Measurements from ENCODE around the gene DSEL.

DSEL gene

GRCh38 chr18:67516539-67517443 lies at the start of gene DSEL:
TSS of gene DSEL (minus strand) at chr18:67516720. CDS start at chr18:67514608, 2,112 bp downstream.
- DNase-seq: peak; percentile 94

GRCh38 chr18:67553437-67553836 lies 36.9 kb upstream of the DSEL start:
- DNase-seq: no peak

DNA sequence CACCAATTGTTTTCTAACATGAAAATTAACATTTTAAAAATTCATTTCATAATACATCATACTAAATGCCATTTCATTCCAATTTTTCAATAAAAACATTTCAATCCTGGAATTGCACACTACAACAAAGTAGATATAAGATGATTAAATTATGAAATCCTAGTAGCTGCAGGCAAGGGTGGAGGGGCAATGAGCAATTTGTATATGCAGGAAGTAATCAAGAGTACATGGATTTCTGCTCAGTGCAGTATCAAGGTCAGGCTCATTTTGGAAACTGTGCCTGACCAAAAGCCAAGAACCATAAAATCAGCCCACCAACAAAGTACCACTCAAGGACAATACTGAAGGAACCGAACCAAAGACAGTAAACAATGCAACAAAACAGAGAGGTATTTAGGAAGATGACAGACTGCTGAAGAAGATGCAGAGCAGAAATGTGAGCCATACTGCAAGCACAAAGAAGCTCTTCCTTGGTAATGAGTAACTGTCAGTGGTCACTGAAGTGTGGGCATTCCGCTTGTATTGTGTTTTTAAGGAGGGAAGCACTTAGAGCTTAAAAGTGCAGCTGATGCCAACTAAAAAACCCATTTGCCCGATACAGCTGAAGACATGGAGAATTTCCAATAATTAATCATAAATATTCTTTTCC lies 34.5 kb upstream of the DSEL start:
- DNase-seq: peak; percentile 39

DNA sequence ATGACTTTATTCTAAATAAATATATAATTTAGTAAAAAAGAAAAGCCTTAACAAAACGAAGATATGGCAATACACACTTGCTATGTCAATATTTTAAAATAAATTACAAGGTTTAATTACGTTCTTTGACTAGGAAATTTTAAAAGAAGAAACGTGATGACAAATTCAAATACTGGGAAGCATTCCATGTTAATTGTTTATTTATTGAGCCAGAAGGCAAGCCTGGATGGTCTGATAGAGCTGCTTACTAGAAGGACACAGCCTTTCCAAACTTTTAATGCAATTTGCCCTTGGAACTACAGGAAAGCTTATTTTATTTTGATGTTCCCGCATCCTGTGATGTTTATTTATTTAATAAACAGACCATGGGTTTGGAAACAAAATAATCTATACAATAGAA lies 33.4 kb upstream of the DSEL start:
- no peak for DNase-seq

- DNase-seq: no peak
Observed at GRCh38 chr18:67545681-67546080, 29.2 kb upstream of the DSEL start.

GRCh38 chr18:67540559-67540958 lies 24.0 kb upstream of the DSEL start:
- no peak for DNase-seq

GRCh38 chr18:67531929-67532328 lies 15.4 kb upstream of the DSEL start:
- DNase-seq: no peak

GRCh38 chr18:67525328-67526099 lies 9.0 kb upstream of the DSEL start:
- DNase-seq: peak; percentile 9

DNA sequence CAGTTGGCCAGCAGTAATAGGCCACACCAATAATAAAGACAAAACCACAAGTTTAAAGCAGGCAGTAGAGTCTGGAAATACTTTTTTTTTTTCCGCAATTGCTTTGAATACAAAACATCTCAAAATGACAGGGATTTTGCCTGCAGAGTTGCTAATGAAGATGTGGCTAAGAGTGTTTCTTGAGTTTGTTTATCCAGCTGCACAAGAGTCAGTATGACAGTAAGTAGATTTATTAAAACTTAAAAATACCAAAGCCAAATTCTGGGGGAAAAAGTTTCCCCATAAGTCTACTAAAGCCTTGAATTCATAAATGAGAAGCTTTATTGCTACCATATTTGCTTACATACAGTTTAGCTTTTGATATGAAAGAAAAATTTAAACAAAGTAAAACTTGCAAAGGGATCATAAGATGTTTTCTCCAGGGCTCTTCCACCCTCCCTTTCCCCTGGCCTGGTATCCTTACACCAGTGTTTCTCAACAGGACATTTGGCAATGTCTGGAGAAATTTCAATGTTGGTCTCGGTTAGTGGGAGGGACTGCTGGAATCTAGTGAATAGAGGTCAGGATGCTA lies 3.9 kb upstream of the DSEL start:
- no peak for DNase-seq

GRCh38 chr18:67519592-67519991 lies 3.1 kb upstream of the DSEL start:
- DNase-seq: no peak

DNA sequence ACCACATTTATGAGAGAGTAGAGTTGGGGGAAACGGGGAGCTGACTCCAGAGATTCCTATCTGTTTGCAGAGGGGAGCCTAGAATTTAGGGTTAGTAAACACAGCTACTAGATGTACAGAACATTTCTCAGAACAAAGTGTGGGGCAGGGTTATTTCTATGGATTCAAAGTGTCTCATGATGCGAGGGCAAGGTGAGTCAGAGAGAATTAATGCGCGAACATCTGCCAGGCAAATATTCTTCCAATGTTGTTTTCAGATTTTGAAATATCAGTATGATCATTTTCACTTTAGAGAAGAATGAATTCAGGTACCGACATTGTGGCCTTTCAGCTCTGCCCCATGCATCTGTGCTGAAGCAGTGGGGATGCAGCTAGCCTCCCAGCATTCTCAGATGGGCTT lies 2.0 kb upstream of the DSEL start:
- DNase-seq: no peak

GRCh38 chr18:67517444-67517765 lies 885 bp upstream of the DSEL start:
- no peak for DNase-seq

- peak; percentile 91 for DNase-seq
Observed at GRCh38 chr18:67515942-67516538, 480 bp downstream of the DSEL start.

GRCh38 chr18:67514901-67515540 lies 1.5 kb downstream of the DSEL start:
- DNase-seq: no peak

DNA sequence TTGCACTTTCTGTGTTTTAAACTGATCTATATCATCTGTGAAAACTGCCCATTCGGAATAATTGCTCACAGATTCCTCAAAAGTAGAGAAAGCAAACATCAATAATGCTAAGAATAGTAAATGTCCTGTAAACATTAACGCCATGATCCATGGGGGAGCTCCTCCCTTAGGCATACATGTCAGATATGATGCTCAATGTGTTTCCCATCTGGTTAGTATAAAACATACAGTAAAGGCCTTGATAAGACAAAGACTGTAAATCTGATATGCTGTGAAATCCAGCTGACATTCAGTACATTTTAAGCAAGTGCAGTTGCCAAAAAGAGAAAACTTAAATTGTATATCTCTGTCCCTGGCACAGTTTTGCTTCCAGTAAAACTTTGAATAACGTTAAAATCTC lies 2.1 kb downstream of the DSEL start:
- no peak for DNase-seq

DNA sequence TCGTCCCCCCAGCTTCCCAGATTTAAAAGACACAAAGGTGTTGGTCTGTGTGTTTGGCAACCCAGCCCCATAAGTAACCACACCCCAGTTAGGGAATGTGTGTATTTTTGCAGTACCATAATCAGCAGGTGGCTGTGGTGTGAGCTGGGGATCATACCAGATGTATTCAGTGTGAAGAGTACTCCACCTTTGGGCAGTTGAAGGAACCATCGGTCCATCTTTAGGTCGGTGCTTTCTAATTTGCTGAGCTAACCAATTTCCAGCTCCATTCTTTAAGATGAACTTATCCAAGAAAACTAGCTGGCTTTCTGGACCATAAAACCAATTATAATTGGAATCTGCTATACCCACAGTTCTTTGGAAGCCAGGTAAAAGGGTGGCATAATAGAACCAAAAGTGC lies 3.2 kb downstream of the DSEL start:
- no peak for DNase-seq

DNA sequence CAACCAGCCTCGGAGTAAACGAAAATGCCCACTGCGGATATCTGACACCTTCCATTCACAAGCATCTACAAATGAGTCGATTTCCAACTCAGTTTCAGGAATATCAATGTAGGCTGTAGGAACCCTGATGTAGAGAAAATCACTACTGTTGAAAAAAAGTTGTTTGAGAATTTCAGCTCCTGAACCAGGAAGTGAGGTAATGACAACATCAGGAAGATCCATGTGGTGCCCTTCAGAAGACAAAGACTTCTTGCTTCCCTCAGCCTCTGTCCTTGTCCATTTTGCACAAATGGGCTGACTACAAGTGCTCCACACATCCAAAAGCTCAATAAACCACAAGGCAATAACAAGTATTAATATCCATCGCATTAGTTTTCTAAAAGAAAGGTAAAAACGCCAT lies 4.7 kb downstream of the DSEL start:
- no peak for DNase-seq

- DNase-seq: no peak
Observed at GRCh38 chr18:67510831-67511230, 5.7 kb downstream of the DSEL start.

- DNase-seq: no peak
Observed at GRCh38 chr18:67509741-67510391, 6.7 kb downstream of the DSEL start.

GRCh38 chr18:67508146-67508545 lies 8.4 kb downstream of the DSEL start:
- DNase-seq: no peak

DNA sequence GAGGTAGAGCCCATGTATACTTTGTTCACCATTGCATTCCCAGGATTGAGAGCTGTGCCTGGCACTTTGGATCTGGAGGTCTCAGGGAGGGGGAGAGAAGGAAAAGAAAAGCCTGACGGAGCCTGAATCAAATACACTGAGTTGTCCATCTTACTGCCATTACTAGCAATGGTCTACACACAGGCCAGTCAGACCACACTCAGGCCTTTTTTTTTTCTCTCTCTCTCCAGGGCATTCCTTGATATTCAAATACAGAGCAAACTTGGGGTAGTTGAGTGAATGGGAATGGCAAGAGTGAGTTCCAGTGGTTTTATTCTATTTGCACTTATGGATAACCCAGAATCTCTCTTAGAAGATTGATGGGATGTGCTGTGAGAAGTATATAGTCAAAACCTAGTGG lies 11.8 kb downstream of the DSEL start:
- no peak for DNase-seq
